GM19397 (cell line): ENCODE measurements around the gene TEX261.

Experiments used
- ATAC-seq: cut with Tn5 transposase; IDR thresholded peaks from one replicate; pipeline ENCODE4 v1.9.1; 2021; ENCODE audit warnings: mild to moderate bottlenecking, moderate library complexity; ENCODE audit not compliant: unreplicated experiment

TEX261 gene

DNA sequence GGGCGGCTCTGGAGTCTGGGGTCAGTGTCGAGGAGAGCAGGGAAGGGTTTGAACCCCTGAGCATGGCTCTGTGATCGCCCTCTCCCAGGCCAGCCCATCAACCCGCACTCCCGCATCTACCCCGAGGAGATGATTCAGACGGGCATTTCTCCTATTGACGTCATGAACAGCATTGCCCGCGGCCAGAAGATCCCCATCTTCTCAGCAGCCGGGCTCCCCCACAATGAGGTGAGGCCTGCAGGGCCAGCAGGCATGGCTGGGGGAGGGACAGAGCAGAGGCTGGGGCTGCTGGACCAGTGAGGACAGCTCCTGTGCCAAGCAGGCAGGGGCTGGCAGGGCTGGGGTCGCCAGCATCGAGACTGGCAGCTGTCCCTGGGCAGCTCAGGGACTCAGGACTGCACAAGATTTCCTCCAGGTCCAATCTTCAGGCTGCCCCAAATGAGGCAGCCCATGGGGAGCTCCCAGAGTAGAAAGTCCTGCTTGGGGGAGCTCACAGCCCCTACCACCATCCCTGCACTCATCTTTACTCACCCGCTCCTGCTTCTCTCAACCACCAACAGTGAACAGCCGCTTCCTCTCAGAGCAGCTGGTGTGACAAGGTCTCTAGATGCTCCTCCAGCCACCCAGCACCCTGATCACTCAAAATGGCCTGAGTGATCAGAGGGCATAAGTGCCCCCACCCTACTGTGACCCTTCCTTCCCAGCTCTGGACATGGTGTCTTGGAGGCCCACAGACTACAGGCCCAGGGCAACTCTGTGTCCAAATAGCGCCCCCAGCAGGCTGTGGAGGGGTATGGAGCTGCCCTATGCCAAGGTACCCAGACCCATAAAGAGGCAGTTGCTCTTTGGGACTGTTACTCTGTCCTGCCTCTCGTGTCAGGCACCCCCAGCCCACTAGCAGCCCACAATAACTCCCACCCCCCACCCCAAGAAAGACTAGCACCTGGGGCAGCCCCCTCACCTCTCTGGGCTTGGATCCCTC lies 34.5 kb downstream of the TEX261 start:
- ATAC-seq: no peak

DNA sequence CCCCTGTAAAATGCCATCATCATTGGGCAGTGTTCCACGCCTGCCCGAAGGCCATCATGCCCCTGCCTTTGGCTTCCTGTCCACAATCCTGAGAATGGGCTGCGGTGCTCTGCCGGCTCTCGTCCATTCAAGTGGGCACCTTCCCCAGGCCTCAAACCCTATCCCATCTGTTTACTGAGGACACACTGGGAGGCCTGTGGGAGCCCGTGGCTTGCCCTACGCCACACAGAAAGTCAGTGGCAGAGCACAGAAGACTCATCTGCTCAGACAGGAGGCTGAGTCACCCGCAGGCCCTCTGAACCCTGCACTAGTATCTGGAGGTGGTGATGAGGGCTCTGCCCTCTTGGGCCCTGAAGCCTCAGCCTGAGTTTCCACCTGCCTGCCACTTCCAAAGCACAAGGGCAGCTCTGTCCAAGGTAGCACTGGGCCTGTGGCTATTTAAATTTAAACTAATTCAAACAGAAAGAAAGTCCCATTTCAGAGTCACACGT lies 35.4 kb downstream of the TEX261 start:
- ATAC-seq: no peak

DNA sequence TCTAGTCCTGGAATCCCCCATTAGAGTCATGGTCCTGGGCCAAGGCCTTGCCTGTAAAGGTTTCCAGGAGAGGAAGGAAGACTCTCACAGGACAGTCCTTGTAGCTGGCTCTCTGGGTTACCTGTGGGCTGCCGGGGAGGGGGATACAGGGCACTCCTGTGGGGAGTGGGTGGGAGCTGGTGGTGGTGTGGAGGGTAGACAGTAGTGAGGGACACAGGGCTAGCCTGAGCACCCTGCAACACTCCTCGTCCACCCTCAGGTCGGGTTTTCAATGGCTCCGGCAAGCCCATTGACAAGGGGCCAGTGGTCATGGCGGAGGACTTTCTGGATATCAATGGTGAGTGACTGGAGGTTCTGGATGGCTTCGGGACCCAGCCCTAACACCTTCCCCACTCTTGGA lies 35.9 kb downstream of the TEX261 start:
- ATAC-seq: no peak

DNA sequence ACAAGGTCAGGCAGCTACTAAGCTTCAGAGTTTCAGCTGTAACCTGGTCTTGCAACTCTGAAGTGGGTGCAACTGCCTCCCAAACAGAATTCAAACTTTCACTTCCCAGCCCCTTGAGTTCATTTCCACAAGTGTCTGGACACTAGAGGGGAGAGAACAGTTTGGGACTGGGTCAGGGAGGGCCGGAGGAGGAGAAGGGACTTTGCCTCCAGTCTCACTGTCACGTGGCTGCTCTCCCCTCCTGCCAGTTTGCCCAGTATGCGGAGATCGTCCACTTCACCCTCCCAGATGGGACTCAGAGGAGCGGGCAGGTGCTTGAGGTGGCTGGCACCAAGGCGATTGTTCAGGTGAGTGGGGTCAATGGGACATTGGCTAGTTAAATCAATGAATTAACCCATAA lies 36.9 kb downstream of the TEX261 start:
- ATAC-seq: no peak

DNA sequence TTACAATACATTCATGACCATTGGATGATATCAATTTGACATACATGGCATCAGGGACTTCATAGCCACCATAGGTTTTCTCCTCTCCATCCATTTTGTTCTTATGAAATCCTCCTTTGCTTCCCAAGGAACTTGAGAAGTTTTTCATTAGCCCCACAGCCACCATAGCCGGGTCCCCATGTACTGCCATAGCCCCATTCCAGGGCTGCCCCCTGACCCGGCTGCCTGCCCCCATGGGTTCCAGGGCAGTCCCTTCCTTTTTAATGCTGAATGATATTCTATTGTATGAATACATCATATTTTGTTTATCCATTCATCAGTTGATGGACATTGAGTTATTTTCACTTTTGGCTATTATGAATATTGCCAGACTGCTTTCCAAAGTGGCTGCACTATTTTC lies 38.5 kb downstream of the TEX261 start:
- no peak for ATAC-seq

DNA sequence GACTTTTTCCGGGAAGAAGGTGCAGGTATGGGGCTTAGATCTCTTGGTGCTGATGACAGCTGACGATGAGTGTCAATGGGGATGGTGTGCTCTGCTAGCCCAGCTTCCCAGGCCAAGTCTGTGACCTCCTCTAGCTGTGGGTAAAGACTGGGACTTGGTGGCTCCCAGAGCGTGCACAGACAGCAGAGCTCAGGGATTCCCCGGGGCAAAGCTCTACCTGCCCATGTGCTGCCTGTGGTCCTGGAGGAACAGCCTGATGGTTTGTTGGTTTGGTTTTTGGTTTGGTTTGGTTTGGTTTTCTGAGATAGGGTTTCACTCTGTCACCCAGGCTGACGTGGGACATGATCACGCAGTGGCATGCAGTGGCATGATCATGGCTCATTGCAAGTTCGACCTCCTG lies 39.8 kb downstream of the TEX261 start:
- no peak for ATAC-seq

DNA sequence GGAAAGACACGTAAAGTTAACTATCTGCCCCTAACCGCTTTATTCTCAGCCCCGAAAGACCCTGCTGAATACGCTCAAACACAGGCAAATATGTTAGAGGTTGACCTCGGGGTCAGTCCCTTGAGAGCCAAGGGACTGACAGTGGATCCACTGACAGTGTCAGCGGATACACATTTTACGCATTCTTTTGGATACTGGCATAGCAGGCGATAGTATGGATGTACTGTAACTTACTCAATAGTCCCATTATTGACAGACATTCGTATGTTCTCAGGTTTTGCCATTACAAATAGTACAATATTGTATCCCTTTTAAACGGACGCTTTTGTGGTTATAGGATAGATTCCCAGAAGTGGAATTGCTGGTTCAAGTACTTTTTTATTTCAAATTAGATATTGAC lies 45.6 kb downstream of the TEX261 start:
- ATAC-seq: no peak

DNA sequence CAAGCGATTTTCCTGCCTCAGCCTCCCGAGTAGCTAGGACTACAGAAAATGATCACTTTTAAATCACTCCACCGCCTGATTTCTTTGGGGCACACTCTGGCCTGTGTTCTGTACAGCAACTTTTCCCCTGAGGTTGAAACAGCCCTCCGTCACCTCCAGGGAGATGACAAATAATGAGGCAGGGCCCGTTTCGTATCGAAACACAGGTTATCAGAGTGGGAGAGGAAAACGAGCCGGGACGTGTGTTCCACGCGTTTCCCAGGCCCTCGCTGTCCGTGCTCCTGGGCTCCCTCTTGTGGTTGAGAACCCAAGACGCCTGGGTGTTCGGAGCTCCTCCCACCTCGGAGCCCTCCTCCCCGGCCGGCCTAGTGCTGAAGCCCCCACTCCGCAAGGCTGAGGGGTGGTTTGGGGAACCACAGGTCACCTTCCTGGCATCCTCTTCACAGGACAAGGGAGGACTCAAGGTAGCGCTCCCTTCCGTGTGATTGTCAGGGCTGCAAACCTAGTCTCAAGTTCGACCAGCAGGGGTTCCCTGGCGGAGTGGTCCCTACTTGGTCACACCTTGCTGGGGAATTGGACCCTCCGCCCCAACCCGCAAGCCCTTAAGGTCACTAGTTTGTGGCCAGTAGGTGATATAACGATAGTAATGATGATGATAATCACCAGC lies 46.2 kb downstream of the TEX261 start:
- ATAC-seq: peak; percentile 80

DNA sequence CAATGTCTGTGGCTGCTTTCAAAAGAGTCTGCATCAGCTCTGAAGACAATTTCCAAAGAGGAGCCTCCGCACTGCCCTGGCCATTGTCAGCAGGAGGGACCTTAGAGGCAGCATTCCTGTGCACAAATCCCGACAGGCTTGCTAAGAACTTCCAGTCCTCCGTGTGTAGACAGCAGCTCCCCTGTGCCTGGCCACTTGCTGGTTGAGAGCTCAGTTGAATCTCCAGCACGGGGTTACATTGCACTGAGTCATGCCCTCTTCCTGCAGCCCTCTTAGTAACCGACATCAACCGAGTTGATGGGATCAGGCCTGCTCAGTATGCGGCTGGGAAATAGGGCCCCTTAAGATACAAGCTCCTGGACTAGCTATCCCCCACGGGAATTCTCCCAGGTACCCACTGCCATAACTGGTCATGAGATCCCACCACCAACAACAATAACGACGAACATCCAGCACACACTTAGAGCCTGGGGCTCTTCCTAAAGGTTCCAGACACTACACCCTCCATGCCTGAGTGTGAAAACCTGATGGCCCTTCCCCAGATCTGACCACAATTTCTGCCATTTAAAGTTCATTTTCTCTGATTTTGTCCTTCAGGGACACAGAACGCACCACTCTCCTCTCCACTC lies 47.0 kb downstream of the TEX261 start:
- ATAC-seq: no peak

DNA sequence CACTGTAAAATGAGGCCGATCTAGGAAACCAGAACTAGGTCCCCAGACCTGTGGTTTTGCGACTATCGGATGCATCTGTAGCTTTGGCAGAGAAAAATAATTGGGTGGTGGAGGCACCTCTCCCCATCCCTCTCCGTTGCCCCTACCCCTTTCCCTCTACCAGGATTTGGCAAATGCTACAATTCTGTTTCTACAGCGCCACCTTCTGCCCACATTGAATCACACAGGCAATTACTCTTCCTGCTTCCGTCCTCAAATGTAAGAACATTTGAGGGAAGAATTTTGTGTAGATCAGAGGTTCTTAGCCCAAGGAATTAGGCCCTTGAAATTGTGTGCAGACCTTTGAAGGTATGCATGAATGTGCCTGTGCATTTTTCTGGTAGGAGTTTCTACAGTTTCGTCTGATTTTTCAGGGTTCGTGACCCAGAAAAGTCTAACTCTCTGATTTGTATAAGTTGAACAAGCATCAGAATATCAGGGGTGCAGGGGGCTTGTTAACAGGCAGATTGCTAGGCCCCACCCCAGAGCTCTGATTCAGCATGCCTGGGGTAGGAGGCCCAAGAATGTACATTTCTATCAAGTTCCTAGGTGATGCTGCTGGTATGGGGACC lies 47.7 kb downstream of the TEX261 start:
- no peak for ATAC-seq

DNA sequence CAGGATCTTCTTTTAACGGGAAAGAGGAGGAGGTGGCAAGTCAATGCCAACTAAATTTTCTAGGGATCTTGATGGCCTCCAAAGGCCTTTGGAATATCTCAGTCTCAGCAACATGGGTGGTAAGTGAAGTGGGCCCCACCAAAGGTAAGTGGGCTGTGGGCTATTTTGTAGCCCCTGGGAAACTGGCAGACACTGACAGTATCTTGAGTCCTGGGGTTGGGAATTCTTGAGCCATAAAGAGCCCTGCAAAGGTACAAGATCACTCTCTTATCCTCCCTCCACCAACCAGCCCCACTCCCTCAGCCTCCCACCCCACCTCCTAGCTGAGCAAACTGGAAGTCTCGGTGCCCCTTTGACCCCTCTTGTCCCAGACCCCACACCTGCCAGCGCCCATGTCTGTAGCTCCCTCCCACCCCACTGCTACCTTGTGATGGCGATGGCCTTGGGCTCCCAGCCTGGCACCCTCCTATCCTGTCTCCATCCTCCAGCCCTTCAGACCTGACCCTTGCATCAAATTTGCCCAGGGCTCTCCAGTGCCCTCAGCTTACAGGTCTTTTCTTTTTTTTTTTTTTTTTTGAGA lies 50.5 kb downstream of the TEX261 start:
- ATAC-seq: no peak

DNA sequence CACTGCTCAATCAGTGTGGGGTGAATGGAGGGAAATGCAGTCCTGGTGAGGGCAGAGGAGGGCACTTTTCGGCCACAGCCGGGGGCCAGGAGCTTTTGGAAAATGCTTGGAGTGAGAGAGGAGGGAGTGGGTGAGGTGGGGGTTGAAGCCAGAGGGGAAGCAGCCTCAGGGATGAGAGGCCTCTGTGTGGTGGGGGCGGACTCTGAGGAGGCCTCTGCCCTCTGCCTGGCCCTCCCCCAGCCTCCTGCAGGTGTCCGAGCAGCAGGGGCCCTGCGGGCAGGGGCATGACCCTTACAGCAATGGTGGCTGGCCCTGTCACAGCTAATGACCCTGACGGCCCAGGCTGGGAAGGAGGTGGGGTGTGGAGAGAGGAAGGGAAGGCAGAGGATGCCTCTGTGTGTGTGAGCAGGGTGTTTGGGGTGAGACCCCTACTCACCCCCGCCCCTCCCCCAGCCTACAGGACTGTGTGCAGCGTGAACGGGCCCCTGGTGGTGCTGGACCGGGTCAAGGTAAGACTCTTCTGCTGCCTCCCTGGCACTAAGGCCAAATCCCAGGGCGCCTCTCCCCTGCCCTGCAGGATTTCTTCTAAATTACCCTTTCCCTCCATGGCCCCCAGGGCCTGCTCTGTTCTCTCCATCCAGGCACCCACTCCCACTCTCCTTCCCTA lies 51.3 kb downstream of the TEX261 start:
- no peak for ATAC-seq

DNA sequence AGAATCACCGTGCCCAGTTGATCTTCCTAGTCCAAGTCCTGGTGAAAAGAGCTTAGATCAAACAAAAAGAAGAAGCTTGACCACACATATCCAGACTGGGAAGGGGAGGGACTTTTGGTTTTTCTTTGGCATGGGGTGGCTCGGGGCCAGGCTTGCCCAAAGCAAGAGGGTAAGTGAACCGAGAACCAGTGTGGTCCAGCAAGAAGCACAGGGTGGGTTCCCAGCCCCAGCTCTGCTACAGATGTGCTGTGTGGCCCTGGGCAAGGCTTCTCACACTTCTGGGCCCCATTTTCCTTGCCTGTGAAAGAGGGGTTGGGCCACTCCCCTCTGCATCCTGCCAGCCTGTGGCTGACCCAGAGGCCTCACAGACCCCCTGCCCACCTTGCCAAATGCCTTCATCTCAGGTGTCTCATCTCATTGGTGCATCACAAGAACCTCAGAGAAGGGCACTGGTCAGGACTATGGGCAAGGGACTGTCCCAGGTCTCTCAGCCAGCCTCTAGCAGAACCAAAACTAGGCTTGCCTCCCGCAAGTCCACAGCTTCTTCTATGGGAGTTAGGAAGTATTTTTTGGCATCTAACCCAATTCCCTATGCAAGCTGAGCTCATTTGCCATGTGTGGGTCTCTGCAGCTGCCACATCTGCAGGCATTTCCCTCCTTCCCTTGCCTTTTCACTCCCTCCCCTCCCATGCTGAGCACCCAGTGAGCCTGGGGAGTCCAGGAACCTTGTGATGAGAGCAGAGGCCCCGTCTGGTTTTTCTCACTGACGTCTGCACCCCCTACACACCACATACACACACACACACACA lies 52.1 kb downstream of the TEX261 start:
- ATAC-seq: no peak

DNA sequence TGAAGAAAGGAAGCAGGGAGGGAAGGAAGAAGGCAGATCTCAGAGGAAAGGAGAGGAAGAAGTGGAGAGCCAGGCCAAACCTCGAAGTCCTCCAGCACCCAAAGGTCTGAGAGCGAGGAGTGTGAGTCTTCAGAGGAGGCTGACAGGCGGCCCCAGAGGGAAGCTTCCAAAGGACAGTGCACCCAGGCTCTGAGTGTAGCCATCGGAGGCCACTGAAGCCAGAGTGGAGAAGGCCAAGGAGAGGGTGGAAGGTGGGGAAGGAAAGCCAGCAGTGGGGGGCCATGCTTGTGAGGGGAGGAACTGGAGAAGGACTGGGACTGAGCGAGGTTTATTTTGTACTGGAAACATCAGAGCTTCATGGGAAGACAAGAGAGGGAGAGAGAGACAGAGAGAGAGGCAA lies 53.0 kb downstream of the TEX261 start:
- no peak for ATAC-seq

DNA sequence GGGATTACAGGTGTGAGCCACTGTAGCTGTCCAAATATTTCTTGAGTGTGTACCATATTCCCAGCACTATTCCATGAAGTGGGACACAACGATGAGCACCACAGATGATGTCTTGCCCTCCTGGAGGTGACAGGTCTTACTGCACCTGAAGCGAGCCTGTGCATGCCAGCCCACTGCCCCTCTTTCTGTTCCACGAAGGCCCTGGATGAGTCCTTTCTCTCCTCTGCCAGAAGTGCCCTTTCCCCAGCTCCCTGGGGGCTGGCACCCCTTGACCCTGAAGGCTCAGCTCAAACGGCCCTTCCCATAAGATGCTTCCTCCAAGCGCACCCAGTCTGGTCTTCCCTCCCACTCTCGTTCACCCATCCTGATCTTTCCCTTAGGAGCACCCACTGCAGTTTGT lies 53.5 kb downstream of the TEX261 start:
- no peak for ATAC-seq

DNA sequence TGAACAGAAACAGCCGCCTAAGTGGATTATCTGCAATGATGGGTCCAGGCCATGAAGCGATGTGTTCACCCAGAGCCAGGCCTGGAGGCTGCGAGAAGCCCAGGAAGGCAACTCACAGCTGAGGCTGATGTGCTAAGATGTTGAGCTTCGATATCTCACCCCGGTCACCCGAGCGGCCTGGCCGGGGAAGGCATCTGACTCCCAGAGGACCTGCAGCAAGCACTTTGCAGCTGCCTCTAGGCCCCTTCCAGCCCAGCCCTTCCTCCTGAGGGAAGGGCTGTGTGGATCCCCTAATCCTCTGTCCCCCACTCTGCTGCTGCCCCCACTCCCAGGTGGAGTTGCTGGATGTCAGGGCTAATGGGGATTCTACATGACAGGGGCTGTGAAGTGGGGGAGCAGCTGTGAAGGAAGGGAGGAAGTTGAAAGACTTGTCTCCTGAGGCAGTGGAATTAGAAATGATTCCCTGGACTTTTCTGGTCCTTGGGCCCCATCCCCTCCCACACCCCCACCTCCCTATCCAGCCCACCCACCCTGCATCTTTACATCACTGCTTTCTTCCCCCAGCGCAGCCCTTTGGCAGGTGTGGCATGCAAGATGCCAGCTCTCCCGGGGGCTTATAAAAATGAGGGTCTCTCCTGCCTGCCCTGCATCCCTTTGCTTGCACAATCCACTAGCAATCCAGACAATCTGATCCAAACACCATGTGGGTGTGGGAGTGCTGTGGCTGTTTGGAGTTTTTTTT lies 54.7 kb downstream of the TEX261 start:
- ATAC-seq: no peak

DNA sequence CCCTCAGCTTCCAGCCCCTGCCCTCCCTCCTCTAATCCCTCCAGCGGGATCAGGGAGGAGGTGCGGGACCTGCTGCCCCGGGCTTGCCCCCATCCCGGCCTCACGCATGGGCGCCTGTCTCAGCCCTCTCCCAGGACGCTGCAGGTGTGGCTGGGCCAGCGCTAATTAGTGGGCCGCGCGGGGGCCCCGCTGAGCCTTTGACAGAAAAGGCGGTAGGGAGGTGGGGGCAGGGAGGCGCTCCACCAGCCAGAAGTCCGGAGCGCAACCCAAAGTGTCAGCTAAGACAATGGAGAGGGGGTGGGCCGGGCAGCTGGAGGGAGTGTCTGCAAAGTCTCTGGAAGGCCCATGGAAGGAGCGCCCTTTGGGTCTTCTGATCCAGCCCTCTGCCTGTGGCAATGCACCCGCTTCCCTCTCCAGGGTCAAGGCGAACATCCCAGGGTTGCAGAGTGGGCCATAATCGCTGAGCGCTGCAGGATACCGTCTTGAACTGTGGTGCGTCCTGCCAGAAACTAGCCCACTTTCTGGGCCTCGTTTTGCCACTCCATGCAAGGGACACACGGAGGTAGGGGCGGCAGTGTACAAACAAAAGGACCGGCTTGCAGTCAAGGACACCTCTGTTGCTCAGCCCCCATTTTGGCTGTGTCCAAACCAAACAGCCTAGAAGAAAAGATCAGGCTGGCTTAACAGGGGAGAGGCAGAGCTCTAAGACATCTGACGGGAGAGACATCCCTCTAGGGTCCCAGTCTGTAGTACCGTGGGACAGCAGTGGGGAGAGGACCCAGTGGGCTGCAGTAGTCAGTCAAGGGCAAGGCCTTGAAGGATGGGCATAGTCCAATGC lies 55.5 kb downstream of the TEX261 start:
- ATAC-seq: no peak

DNA sequence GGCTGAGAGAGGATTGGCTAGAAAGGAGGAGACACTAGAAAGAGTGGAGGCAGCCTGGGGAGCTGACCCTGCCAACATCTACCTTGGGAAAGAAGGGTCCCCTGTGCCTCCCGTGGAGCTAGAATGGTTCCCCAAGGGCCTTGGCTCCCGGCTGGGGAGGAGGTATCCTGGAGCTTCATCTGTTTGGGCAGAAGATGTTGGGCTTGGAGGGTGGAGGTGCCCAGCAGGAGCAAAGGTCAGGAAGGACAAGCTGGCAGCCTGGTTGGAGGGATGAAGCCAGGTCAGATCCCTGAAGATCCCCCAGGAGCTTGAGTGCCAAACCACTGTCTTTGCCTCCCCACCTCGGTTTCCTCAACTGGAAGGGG lies 56.1 kb downstream of the TEX261 start:
- ATAC-seq: no peak
